GM12891 (cell line): ENCODE data around the gene CCDC191.

Experiments used
- PAX5 ChIP-seq: IDR thresholded peaks from 2 replicates; pipeline ENCODE4 v1.6.1; 2011; ENCODE audit warnings: low read length, moderate library complexity, mild to moderate bottlenecking; ENCODE audit not compliant: insufficient read depth, severe bottlenecking
- POLR2A ChIP-seq: IDR thresholded peaks from 2 replicates; pipeline ENCODE4 v1.6.1; 2011; ENCODE audit warnings: low read depth, low read length, control low read depth
- POLR2AphosphoS5 ChIP-seq: IDR thresholded peaks from 2 replicates; pipeline ENCODE4 v1.6.1; 2011; ENCODE audit warnings: low read depth, low read length, control low read depth
- POU2F2 ChIP-seq: IDR thresholded peaks from 2 replicates; pipeline ENCODE4 v1.6.1; 2011; ENCODE audit warnings: low read depth, mild to moderate bottlenecking, control low read depth, low read length, moderate library complexity
- TAF1 ChIP-seq: IDR thresholded peaks from 2 replicates; pipeline ENCODE4 v1.6.1; 2011; ENCODE audit warnings: low read depth, low read length, control low read depth

- TF ChIP-seq TAF1 (no peak), POLR2AphosphoS5 (no peak), POLR2A (no peak), POU2F2 (no peak), PAX5 (no peak)
Measured at GRCh38 chr3:113946831-113947230, 109.5 kb downstream of the CCDC191 start.
